Lung (tissue), 12 donors: Measurements from ENCODE around the gene COG4. TPM values are rescaled to one million over a fixed set of nuclear protein-coding genes. Genes with fewer than 3 reads are reported as not detected.

Experiments
- ATAC-seq: fragments of 200-7000 bp; cut with Tn5 transposase; one replicate; pipeline ENCODE4 v1.9.1; 2020; ENCODE audit warnings: moderate number of reproducible peaks; ENCODE audit not compliant: insufficient read depth, low FRiP score
- DNase-seq, 3 donors: peaks; one replicate each; pipeline ENCODE4 v3.0.0-alpha.2; 2013 to 2017
- H3K27ac ChIP-seq, 2 donors: one replicate each; pipeline ENCODE4 v1.5.1; 2013; ENCODE audit warnings: mild to moderate bottlenecking in 2 of 2, moderate library complexity in 2 of 2, control low read depth in 1 of 2, inconsistent platforms in 1 of 2, low read depth in 1 of 2, low read length in 1 of 2
- H3K27me3 ChIP-seq, 3 donors: one replicate each; pipeline ENCODE4 v1.5.1; 2013; ENCODE audit warnings: low read length in 2 of 3; ENCODE audit not compliant: control insufficient read depth in 3 of 3, insufficient read depth in 3 of 3
- H3K36me3 ChIP-seq, 4 donors: one replicate each; pipeline ENCODE4 v1.5.1; 2013; ENCODE audit warnings: low read length in 4 of 4, mild to moderate bottlenecking in 1 of 4, moderate library complexity in 1 of 4; ENCODE audit not compliant: control insufficient read depth in 4 of 4, insufficient read depth in 4 of 4
- H3K4me1 ChIP-seq, 5 donors: one replicate each; pipeline ENCODE4 v1.5.1; 2013; ENCODE audit warnings: low read length in 5 of 5, mild to moderate bottlenecking in 2 of 5, moderate library complexity in 1 of 5; ENCODE audit not compliant: control insufficient read depth in 5 of 5, insufficient read depth in 5 of 5
- H3K4me3 ChIP-seq: one replicate; pipeline ENCODE4 v1.5.1; 2013; ENCODE audit warnings: mild to moderate bottlenecking, control low read depth, moderate library complexity
- H3K9ac ChIP-seq, 2 donors: one replicate each; pipeline ENCODE4 v1.5.1; 2013; ENCODE audit warnings: low read length in 2 of 2, control low read depth in 1 of 2; ENCODE audit not compliant: insufficient read depth in 1 of 2
- H3K9me3 ChIP-seq, 4 donors: one replicate each; pipeline ENCODE4 v1.5.1; 2013; ENCODE audit warnings: low read length in 3 of 4, mild to moderate bottlenecking in 1 of 4, moderate library complexity in 1 of 4; ENCODE audit not compliant: control insufficient read depth in 4 of 4, insufficient read depth in 3 of 4
- WGBS, 2 donors: extraction: QIAGEN DNeasy Blood & Tissue Kit; methylation state at CpG; one replicate each; pipeline ENCODE4 v1.1.7; 2013; 5-methylcytosine and 5-hydroxymethylcytosine counted together
- polyA plus RNA-seq, 2 donors: library from polyadenylated mRNA; stranded (reverse); fragments of 200-250 nt; gene quantifications; one replicate each; pipeline ENCODE4 v1.2.1, GENCODE V29; 2013
- total RNA-seq, 2 donors: library from RNA; depleted of rRNA in 1 of 2; stranded (reverse); fragments of >200 nt in 1 of 2; gene quantifications; one replicate each; pipeline ENCODE4 v1.2.1, GENCODE V29; 2014 to 2021
- TF ChIP-seq, protein P1 (sequence below): IDR thresholded peaks from 2 replicates; pipeline ENCODE4 v1.5.1; 2012; ENCODE audit warnings: mild to moderate bottlenecking; ENCODE audit errors: control extremely low read depth, extremely low read depth
- donor health status: control.
- donor health status: control.
- donor health status: Bipolar disorder and iron deficiency.
- donor health status: healthy.
- donor health status: DM: yes; HTN: yes; CAD: no.

The COG4 gene
- total and polyA plus RNA-seq, 4 donors = 29.3 to 65.8 (median 39.4) TPM

DNA sequence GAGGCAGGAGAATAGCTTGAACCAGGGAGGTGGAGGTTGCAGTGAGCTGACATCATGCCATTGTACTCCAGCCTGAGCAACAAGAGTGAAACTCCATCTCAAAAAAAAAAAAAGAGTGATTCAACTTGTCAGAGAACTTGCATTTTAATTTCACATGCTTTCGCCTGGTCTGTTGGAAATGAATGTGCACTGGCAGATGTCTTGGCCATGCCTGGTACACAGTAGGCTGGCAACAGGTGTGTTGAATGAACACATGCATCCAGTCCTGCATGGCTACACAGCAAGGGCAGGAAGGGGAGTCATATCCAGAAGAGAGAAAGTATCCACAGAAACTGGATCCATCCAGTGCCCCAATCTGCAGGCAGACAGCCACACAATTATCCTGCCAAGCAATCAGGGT is 11.5 kb downstream of the COG4 start:
- DNase-seq (no peak), ATAC-seq (no peak)
- peaks cover 19 to 60% (median 37%) of the 10 kb centered on the region in 4 donors for H3K36me3 ChIP-seq
- H3K27ac ChIP-seq = no peak overlapping the region
- no peak overlapping the region for H3K4me3 ChIP-seq
- no peaks in the 10 kb centered on the region for H3K27me3 ChIP-seq
- no peaks in the 10 kb centered on the region for H3K9me3 ChIP-seq
- TF ChIP-seq, protein P1, sequence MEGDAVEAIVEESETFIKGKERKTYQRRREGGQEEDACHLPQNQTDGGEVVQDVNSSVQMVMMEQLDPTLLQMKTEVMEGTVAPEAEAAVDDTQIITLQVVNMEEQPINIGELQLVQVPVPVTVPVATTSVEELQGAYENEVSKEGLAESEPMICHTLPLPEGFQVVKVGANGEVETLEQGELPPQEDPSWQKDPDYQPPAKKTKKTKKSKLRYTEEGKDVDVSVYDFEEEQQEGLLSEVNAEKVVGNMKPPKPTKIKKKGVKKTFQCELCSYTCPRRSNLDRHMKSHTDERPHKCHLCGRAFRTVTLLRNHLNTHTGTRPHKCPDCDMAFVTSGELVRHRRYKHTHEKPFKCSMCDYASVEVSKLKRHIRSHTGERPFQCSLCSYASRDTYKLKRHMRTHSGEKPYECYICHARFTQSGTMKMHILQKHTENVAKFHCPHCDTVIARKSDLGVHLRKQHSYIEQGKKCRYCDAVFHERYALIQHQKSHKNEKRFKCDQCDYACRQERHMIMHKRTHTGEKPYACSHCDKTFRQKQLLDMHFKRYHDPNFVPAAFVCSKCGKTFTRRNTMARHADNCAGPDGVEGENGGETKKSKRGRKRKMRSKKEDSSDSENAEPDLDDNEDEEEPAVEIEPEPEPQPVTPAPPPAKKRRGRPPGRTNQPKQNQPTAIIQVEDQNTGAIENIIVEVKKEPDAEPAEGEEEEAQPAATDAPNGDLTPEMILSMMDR = no peak
- no peak overlapping the region for H3K9ac ChIP-seq
- 99 to 100% methylated on average over 1 of the region's 1 CpG for WGBS, 2 donors
- no peaks in the 10 kb centered on the region for H3K4me1 ChIP-seq

DNA sequence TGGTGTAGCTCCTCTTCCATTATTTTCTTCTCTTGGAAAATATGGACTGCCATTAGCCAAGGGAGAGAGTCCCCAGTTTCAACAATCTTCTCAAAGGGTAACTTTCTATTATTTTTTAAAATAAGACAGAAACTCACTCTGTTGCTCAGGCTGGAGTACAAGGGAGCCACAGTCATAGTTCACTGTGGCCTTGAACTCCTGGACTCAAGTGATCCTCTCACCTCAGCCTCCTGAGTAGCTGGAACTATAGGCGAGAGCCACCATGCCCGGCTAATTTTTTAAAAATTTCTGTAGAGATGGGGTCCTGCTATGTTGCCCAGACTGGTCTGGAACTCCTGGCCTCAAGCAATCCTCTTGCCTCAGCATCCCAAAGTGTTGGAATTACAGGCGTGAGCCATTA is 13.1 kb downstream of the COG4 start:
- TF ChIP-seq, protein P1 = no peak
- Histone ChIP-seq H3K9me3 (no peaks in the 10 kb centered on the region), H3K36me3 (peaks cover 19 to 59% (median 35%) of the 10 kb centered on the region in 4 donors)

DNA sequence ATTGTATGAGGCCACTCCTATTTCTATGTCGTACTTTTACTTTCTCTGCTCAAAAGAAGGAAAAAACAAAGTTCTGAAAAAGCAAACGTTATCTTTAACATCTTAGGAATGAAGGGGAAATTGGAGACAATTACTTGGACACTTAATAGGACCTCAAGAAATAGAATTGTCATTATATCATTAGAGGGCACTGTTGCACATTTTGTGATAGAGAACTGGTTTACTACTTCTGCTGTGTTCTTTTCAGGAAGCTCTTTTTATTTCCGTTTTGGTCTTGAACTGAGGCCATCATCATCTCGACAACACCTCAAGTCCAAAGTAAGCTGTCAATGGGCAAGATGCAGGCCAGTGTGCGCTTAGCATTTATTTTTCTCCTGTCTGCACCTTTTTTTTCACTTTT is 14.6 kb downstream of the COG4 start:
- TF ChIP-seq, protein P1 = peak; percentile 4
- no peak overlapping the region for H3K27ac ChIP-seq

More for the DNA sequence above, 13.1 kb downstream of the COG4 start:
- Histone ChIP-seq H3K27me3 (no peaks in the 10 kb centered on the region), H3K9ac (no peak overlapping the region), H3K27ac (no peak overlapping the region), H3K4me3 (no peak overlapping the region), H3K4me1 (no peaks in the 10 kb centered on the region)
- ATAC-seq = no peak
- 97 to 98% methylated on average over 3 of the region's 3 CpGs for WGBS, 2 donors
- DNase-seq = no peak

DNA sequence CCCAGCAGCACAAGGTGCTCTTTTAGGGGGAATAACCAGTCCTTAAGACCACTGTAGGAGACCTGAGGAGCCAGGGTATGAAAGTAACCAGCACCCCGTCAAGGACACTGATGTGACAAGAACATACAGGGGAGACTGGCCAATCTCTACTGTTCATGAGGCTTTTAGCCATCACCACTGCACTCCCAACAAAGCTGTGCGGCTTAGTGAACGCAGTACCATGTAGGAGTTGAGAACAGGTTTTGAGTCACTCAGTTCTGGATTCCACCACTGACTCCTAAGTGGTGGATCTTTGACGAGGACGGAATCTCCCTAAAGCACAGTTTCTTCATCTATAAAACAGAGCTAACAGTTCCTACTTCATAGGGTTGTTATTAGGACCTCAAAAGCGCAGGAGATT is 26.8 kb downstream of the COG4 start:
- WGBS, 2 donors = 97 to 98% methylated on average over 6 of the region's 6 CpGs
- no peak for ATAC-seq
- Histone ChIP-seq H3K36me3 (peaks cover 14 to 48% (median 31%) of the 10 kb centered on the region in 4 donors), H3K27ac (no peak overlapping the region), H3K9me3 (peaks cover 0 to 2% (median 0%) of the 10 kb centered on the region in 4 donors), H3K4me1 (no peaks in the 10 kb centered on the region), H3K27me3 (no peaks in the 10 kb centered on the region), H3K4me3 (no peak overlapping the region), H3K9ac (no peak overlapping the region)
- TF ChIP-seq, protein P1 = no peak
- no peak for DNase-seq

More for the DNA sequence above, 14.6 kb downstream of the COG4 start:
- peaks cover 21 to 54% (median 27%) of the 10 kb centered on the region in 4 donors for H3K36me3 ChIP-seq
- peak in 1 of 3 donors; percentile 5 for DNase-seq
- H3K9me3 ChIP-seq = no peaks in the 10 kb centered on the region
- no peak overlapping the region for H3K9ac ChIP-seq
- no peaks in the 10 kb centered on the region for H3K4me1 ChIP-seq
- H3K4me3 ChIP-seq = no peak overlapping the region
- H3K27me3 ChIP-seq = no peaks in the 10 kb centered on the region
- ATAC-seq = no peak
- WGBS, 2 donors = 38 to 50% methylated on average over 5 of the region's 5 CpGs
